IMR-90 (cell line): Measurements from ENCODE around the gene EBLN1.

Source experiments
- CHD1 ChIP-seq: IDR thresholded peaks from 2 replicates; pipeline ENCODE4 v1.6.1; 2012; ENCODE audit warnings: low read depth, low read length, improper control_type of control experiment
- MAFK ChIP-seq: IDR thresholded peaks from 2 replicates; pipeline ENCODE4 v1.6.1; 2012; ENCODE audit warnings: low read depth, low read length, improper control_type of control experiment
- MAZ ChIP-seq: IDR thresholded peaks from 2 replicates; pipeline ENCODE4 v1.6.1; 2012; ENCODE audit warnings: low read depth, mild to moderate bottlenecking, low read length, improper control_type of control experiment, moderate library complexity, borderline replicate concordance
- MXI1 ChIP-seq: IDR thresholded peaks from 2 replicates; pipeline ENCODE4 v1.6.1; 2012; ENCODE audit warnings: low read depth, mild to moderate bottlenecking, low read length, moderate library complexity, borderline replicate concordance
- POLR2A ChIP-seq: IDR thresholded peaks from 2 replicates; pipeline ENCODE4 v1.6.1; 2012; ENCODE audit warnings: mild to moderate bottlenecking, low read depth, low read length
- RAD21 ChIP-seq: IDR thresholded peaks from 2 replicates; pipeline ENCODE4 v1.6.1; 2012; ENCODE audit warnings: low read length, improper control_type of control experiment
- RFX5 ChIP-seq: IDR thresholded peaks from 2 replicates; pipeline ENCODE4 v1.8.0; 2012; ENCODE audit warnings: low read depth, mild to moderate bottlenecking, low read length, moderate library complexity
- SMC3 ChIP-seq: fragments of 150-350 bp; IDR thresholded peaks from 2 replicates; pipeline ENCODE4 v1.6.1; 2016; ENCODE audit warnings: low read depth, mild to moderate bottlenecking, antibody characterized with exemption, low read length, moderate library complexity
- TF ChIP-seq, protein P1 (sequence below): conservative IDR thresholded peaks from 2 replicates; pipeline ENCODE4 v1.5.1; 2012; ENCODE audit warnings: mild to moderate bottlenecking, low read depth, low read length, improper control_type of control experiment
- TF ChIP-seq, protein P2 (sequence below): fragments of 150-350 bp; IDR thresholded peaks from 2 replicates; pipeline ENCODE4 v1.6.1; 2017; ENCODE audit warnings: mild to moderate bottlenecking, antibody characterized with exemption, low read length, low read depth
- TF ChIP-seq, protein P3 (sequence below): fragments of 150-350 bp; IDR thresholded peaks from 2 replicates; pipeline ENCODE4 v1.6.1; 2016; ENCODE audit warnings: low read depth, mild to moderate bottlenecking, low read length, moderate library complexity, borderline replicate concordance

DNA sequence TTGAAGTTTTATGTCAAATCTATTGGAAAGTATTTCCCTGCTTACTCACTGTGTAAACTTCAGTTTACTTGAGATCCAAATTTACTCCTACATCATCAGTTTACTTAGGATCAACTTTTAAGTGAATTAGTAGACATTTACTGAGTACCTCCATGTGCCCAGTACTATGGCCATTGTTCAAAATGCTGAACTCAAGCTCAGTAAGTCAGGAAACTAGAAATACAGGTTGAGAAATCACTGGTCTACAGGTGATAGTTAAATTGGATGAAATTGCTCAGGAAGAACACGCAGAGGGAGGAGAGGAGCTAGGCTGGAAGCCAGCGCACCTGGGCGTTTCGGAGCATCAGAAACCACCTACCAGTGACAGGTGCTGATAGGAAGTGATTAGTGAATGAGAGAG, 25.5 kb upstream of the EBLN1 start:
- TF ChIP-seq POLR2A (no peak), CHD1 (no peak), MAZ (no peak), MAFK (no peak), SMC3 (no peak), RFX5 (no peak), RAD21 (no peak), MXI1 (no peak)
- TF ChIP-seq, protein P1, sequence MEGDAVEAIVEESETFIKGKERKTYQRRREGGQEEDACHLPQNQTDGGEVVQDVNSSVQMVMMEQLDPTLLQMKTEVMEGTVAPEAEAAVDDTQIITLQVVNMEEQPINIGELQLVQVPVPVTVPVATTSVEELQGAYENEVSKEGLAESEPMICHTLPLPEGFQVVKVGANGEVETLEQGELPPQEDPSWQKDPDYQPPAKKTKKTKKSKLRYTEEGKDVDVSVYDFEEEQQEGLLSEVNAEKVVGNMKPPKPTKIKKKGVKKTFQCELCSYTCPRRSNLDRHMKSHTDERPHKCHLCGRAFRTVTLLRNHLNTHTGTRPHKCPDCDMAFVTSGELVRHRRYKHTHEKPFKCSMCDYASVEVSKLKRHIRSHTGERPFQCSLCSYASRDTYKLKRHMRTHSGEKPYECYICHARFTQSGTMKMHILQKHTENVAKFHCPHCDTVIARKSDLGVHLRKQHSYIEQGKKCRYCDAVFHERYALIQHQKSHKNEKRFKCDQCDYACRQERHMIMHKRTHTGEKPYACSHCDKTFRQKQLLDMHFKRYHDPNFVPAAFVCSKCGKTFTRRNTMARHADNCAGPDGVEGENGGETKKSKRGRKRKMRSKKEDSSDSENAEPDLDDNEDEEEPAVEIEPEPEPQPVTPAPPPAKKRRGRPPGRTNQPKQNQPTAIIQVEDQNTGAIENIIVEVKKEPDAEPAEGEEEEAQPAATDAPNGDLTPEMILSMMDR, result no peak
- TF ChIP-seq, protein P2, sequence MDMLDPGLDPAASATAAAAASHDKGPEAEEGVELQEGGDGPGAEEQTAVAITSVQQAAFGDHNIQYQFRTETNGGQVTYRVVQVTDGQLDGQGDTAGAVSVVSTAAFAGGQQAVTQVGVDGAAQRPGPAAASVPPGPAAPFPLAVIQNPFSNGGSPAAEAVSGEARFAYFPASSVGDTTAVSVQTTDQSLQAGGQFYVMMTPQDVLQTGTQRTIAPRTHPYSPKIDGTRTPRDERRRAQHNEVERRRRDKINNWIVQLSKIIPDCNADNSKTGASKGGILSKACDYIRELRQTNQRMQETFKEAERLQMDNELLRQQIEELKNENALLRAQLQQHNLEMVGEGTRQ, result no peak
- TF ChIP-seq, protein P3, sequence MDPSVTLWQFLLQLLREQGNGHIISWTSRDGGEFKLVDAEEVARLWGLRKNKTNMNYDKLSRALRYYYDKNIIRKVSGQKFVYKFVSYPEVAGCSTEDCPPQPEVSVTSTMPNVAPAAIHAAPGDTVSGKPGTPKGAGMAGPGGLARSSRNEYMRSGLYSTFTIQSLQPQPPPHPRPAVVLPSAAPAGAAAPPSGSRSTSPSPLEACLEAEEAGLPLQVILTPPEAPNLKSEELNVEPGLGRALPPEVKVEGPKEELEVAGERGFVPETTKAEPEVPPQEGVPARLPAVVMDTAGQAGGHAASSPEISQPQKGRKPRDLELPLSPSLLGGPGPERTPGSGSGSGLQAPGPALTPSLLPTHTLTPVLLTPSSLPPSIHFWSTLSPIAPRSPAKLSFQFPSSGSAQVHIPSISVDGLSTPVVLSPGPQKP, result no peak
